Urinary bladder (tissue), 4 donors: Measurements from ENCODE around the gene SELENOP. TPM values are rescaled to one million over a fixed set of nuclear protein-coding genes. Genes with fewer than 3 reads are reported as not detected.

Experiments
- DNase-seq: peaks from one replicate; pipeline ENCODE4 v3.0.0-alpha.2; 2015; ENCODE audit errors: extremely low spot score
- H3K27ac ChIP-seq: one replicate; pipeline ENCODE4 v1.5.1; 2013; ENCODE audit warnings: low read depth, mild to moderate bottlenecking, moderate library complexity
- H3K36me3 ChIP-seq: one replicate; pipeline ENCODE4 v1.6.1; 2013; ENCODE audit warnings: mild to moderate bottlenecking, moderate library complexity; ENCODE audit not compliant: insufficient read depth
- H3K4me1 ChIP-seq: one replicate; pipeline ENCODE4 v1.6.1; 2013; ENCODE audit warnings: mild to moderate bottlenecking, moderate library complexity; ENCODE audit not compliant: insufficient read depth
- H3K4me3 ChIP-seq: one replicate; pipeline ENCODE4 v1.5.1; 2013; ENCODE audit warnings: low read depth, low read length
- WGBS: extraction: QIAGEN DNeasy Blood & Tissue Kit; methylation state at CpG from one replicate; pipeline ENCODE4 v1.1.7; 2013; 5-methylcytosine and 5-hydroxymethylcytosine counted together
- polyA plus RNA-seq: library from polyadenylated mRNA; stranded (reverse); fragments of 200-250 nt; gene quantifications from one replicate; pipeline ENCODE4 v1.2.3, GENCODE V29; 2013
- total RNA-seq: library from RNA; depleted of rRNA; stranded (reverse); fragments of >200 nt; gene quantifications from one replicate; pipeline ENCODE4 v1.2.3, GENCODE V29; 2014
- donor health status: healthy with polysubstance abuse.
- donor health status: healthy.

SELENOP gene
- total and polyA plus RNA-seq, 2 donors: 283 to 433 TPM

DNA sequence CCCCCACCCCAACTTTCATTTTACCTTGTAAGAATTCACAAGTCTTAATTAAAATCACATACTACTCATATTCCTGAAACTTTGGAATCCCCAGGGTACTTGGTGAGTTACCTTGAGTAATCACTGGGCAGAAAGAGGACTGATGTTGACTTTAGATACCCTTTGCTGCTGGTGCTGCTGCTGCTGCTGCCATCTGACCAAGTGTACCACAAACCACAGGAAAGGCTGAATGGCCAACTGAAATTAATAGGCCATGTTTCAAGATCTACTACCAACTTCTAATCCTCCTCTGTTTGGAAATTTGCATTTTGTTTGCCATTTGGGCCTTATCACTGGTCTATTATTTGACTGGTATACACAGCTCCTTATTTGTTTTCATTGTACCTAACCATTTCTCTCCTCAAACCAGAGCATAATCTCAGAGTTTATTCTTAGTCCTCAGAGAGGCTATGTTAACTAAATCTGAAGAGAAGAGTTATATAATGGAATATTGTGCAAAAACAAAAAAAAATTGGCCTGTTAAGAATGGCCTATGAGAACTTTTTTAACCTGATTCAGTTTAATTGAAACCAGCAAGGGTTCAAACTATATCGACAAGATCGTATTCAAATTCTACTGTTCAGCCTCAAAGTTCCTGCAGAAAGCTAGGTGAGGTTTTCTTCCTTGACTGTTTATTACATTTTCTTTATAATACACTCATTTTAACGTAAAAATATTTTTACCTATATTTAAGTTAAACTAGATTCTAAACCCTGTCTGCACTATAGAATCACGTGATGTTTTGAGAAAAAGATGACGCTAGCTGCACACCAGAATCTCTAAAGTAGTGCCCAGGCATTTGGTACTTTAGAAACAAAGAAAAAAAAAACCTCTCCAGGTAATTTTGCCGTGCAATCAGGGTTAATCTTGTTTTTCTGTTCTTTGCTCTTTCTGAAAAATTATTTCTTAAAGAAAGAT is 13.1 kb downstream of the SELENOP start:
- H3K36me3 ChIP-seq: no peaks in the 10 kb centered on the region
- WGBS: 90% methylated on average over 6 of the region's 6 CpGs
- no peak overlapping the region for H3K27ac ChIP-seq
- no peaks in the 10 kb centered on the region for H3K4me1 ChIP-seq
- H3K4me3 ChIP-seq: no peak overlapping the region
- no peak for DNase-seq

DNA sequence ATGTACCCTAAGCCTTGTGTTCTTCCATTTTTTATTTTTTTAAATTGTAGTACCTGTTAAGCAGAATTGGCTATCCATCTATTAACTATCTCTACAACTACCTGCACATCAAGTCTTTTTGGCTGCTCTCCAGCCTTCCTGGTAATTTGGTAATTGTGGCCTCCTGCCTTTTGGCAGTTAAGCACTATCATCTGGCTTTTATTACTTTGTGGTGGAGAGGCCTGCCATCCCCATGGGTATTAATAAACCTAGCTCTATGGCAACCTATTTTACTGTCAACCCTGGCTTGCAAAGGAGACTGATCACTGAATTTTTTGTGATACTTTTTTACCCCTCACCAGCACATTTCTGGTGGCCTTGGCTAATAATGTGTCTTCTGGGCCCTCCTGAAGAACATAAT is 20.5 kb downstream of the SELENOP start:
- Histone ChIP-seq H3K4me1 (no peaks in the 10 kb centered on the region), H3K36me3 (no peaks in the 10 kb centered on the region), H3K27ac (no peak overlapping the region), H3K4me3 (no peak overlapping the region)
- no peak for DNase-seq

DNA sequence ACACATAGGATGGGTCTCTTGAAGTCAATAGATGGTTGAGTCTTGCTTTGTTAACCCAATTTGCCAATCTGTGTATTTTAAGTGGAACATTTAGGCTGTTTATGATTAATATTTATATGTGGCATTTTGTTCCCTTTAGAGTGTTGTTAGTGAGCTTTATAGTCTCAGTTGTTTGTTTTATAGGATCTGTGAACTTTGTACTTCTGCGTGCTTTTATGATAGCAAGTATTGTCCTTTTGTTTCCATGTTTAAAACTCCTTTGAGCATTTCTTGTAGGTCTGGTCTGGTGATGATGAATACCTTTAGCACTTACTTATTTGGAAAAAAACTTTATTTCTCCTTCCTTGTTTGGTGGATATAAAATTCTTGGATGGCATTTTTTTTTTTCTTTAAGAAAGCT is 23.8 kb downstream of the SELENOP start:
- no peaks in the 10 kb centered on the region for H3K4me1 ChIP-seq
- H3K4me3 ChIP-seq: no peak overlapping the region
- H3K36me3 ChIP-seq: no peaks in the 10 kb centered on the region
- H3K27ac ChIP-seq: no peak overlapping the region
- no peak for DNase-seq
- 96% methylated on average over 1 of the region's 1 CpG for WGBS

DNA sequence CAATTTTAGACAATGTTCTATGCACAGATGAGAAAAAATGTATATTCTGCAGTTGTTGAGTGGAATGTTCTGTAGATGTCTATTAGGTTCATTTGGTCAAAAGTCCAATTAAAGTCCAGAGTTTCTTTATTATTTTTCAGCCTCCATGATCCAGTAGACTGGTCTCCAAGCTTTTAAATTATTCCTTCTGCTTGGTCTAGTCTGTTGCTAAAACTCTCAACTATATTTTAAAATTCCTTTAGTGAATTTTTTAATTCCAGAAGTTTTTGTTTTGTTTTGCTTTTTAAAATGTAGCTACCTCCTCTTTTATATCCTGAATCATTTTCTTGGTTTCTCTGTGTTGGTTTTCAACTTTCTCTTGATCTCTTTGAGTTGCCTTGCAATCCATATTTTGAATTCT is 24.6 kb downstream of the SELENOP start:
- H3K4me3 ChIP-seq: no peak overlapping the region
- DNase-seq: no peak
- no peaks in the 10 kb centered on the region for H3K4me1 ChIP-seq
- no peak overlapping the region for H3K27ac ChIP-seq
- no peaks in the 10 kb centered on the region for H3K36me3 ChIP-seq

DNA sequence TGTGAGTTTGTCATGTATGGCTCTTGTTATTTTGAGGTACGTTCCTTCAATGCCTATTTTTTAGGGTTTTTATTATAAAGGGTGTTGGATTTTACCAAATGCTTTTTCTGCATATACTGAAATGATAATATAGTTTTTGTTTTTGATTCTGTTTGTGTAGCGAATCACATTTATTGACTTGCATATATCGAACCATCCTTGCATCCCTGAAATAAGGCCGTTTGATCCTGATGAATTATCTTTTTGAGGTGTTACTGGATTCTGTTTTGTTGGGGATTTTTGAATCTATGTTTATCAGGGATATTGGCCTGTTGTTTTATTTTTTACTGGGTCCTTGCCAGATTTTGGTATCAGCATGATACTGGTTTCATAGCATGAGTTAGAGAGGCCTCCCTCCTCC is 25.9 kb downstream of the SELENOP start:
- H3K36me3 ChIP-seq: no peaks in the 10 kb centered on the region
- H3K4me1 ChIP-seq: no peaks in the 10 kb centered on the region
- H3K4me3 ChIP-seq: no peak overlapping the region
- no peak for DNase-seq
- 95% methylated on average over 4 of the region's 4 CpGs for WGBS
- H3K27ac ChIP-seq: no peak overlapping the region

DNA sequence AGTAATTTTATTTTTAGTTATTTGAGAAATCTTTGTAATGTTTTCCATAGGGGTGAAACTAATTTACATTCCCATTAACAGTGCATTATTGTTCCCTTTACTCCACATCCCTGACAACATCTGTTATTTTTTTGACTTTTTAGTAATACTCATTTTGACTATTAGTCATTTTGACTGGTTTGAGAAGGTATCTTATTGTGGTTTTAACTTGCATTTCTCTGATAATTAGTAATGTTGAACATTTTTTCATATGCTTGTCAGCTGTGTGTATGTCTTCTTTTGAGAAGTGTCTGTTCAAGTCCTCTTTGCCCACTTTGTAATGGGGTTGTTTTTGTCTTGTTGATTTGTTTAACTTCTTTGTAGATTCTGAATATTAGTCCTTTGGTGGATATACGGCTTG is 27.6 kb downstream of the SELENOP start:
- Histone ChIP-seq H3K4me1 (no peaks in the 10 kb centered on the region), H3K4me3 (no peak overlapping the region), H3K36me3 (no peaks in the 10 kb centered on the region), H3K27ac (no peak overlapping the region)
- WGBS: 90% methylated on average over 1 of the region's 1 CpG
- no peak for DNase-seq

DNA sequence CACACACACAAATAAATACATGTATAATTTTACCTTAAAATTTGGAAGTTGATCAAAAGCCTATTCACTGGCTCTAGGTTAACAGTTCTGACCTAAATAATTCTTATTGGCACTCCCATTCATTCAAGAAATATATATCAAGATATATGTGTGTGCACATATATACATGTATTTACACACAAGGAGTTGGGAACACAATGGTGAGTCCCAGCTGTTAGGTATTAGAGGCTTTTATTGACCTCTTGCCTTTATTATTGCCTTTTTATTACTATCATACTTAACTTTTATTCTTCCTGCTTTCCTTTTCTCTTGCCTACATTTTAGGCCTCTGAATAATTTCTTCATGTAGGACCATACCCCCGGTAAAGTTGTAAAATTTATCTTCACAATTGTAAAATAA is 30.1 kb downstream of the SELENOP start:
- Histone ChIP-seq H3K4me1 (no peaks in the 10 kb centered on the region), H3K4me3 (no peak overlapping the region), H3K27ac (no peak overlapping the region), H3K36me3 (no peaks in the 10 kb centered on the region)
- no peak for DNase-seq
- WGBS: 61% methylated on average over 1 of the region's 1 CpG

DNA sequence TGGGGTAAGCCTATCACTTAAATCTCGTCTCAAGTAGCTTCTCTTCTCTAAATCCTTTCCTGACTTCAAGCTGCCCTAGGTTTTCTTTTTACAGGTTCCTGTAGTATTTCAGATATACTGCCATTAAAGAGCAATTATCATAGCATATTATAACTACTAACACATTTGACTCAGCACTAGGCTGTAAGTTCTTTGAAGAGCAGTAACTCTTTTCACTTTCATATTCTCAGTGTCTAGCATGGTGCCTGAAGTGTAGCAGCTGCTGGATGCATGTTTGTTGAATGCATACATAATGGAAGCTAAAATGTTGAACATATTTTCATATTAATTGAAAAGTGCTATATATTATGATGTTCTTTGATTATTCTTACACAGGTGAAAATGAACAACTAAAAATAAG is 32.6 kb downstream of the SELENOP start:
- H3K4me3 ChIP-seq: no peak overlapping the region
- H3K27ac ChIP-seq: no peak overlapping the region
- no peak for DNase-seq
- no peaks in the 10 kb centered on the region for H3K36me3 ChIP-seq
- no peaks in the 10 kb centered on the region for H3K4me1 ChIP-seq
- WGBS: 73% methylated on average over 1 of the region's 1 CpG

DNA sequence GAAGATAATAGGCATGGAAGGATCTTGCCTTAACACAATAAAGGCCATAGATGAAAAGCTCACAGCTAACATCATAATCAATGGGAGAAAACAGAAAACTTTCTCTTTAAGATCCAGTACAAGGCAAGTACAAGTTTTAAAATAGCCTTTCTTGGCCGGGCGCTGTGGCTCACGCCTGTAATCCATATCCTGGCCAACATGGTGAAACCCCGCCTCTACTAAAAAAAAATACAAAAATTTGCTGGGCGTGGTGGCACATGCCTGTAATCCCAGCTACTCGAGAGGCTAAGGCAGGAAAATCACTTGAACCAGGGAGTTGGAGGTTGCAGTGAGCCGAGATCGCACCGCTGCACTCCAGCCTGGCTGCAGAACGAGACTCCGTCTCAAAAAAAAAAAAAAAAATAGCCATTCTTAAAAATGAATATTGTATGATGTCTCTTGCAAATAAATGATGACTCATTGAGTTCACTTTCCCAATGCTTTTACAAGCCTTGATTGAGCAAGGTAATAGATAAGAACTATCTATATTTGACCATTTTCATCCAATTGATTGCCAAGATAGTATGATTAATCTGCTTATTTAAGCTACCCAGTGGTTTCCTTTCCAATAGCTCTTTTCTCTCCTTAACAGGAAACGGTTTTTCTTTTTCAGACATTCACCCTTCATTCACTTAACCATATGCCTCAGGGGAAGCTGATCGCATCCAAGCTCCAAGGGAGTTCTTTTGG is 39.3 kb downstream of the SELENOP start:
- 65% methylated on average over 13 of the region's 13 CpGs for WGBS
- no peak for DNase-seq
- no peaks in the 10 kb centered on the region for H3K4me1 ChIP-seq
- no peak overlapping the region for H3K27ac ChIP-seq
- H3K4me3 ChIP-seq: no peak overlapping the region
- no peaks in the 10 kb centered on the region for H3K36me3 ChIP-seq

DNA sequence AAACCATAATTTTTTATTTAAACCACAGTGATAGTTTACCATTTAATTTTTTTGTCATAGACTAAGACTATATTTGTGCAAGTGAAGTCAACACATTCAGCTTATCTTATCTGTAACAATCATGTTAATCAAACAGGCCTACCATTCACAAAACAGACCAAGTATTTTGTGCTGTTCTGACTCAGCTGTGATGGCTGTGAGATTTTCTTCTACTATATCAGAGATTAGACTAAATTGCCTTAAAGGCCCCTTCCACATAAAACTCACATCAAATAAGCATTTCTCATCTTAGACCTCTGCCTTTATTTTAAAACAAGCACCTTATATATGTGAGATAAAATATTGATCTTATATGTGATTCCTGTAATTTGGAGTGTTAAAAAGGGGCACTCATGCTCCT is 41.7 kb downstream of the SELENOP start:
- Histone ChIP-seq H3K4me1 (no peaks in the 10 kb centered on the region), H3K27ac (no peak overlapping the region), H3K36me3 (no peaks in the 10 kb centered on the region), H3K4me3 (no peak overlapping the region)
- no peak for DNase-seq

DNA sequence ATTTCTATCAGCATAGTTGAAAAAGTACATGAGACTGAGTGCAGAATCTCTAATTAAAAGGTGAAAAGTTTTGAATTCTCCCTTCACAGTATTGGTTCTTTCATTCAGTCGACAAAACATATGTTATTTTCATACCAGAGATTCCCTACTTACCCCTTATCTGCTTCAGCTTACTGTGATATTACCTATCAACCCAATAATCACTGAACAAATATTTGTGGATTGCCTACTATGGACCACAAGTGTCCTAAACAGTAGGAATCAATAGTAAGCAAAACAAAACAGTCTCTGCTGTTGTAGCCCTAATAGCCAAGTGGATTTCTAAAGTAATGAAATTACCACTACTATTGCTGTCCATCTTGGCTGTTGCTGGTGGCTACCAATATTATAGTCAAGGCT is 43.6 kb downstream of the SELENOP start:
- Histone ChIP-seq H3K4me3 (no peak overlapping the region), H3K4me1 (no peaks in the 10 kb centered on the region), H3K36me3 (no peaks in the 10 kb centered on the region), H3K27ac (no peak overlapping the region)
- 55% methylated on average over 1 of the region's 1 CpG for WGBS
- no peak for DNase-seq

DNA sequence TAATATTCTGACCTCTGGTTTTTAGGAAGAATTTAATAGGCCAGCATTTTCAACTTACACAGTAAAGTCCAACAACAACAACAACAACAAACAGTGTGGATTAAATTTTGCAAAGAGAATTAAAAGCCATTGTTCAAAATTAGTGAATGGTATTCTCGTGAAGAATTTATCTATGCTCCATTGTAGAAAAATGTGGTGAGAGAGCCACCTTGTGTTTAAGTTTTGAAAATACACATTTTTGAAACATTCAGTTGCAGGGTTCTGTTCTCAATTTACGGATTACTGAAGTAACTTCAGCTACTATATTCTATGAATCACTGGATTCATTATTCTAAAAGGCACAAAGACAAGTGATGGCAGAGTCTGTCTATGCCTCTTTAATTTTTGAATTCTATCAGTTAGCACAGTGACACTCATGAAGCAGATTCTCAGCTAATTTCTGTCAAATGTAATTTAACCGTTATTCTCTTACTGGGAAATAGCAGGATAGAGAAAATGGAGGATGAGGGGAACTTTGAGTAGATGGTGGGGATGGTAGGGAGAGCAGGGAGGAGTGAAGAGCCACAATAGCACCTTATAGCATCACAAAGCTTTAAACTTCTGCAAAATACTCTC is 44.1 kb downstream of the SELENOP start:
- H3K27ac ChIP-seq: no peak overlapping the region
- DNase-seq: no peak
- H3K4me1 ChIP-seq: no peaks in the 10 kb centered on the region
- H3K4me3 ChIP-seq: no peak overlapping the region
- no peaks in the 10 kb centered on the region for H3K36me3 ChIP-seq
- WGBS: 36% methylated on average over 3 of the region's 3 CpGs

DNA sequence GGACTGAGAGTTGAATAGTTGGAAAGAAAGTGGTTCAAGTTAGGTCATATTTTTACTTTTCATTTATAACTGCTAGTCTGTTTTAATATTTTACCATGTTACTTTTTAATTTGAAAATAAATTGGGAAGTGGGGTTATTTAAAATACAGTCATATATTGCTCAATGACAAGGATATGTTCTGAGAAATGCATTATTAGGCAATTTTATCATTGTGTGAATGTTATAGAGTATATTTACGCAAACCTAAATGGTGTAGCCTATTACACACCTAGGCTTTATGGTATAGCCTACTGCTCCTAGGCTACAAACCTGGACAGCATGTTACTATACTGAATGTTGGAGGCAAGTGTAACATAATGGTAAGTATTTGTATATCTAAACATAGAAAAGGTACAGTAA is 49.9 kb downstream of the SELENOP start:
- Histone ChIP-seq H3K4me3 (no peak overlapping the region), H3K36me3 (no peaks in the 10 kb centered on the region), H3K27ac (no peak overlapping the region), H3K4me1 (no peaks in the 10 kb centered on the region)
- 99% methylated on average over 1 of the region's 1 CpG for WGBS
- no peak for DNase-seq

DNA sequence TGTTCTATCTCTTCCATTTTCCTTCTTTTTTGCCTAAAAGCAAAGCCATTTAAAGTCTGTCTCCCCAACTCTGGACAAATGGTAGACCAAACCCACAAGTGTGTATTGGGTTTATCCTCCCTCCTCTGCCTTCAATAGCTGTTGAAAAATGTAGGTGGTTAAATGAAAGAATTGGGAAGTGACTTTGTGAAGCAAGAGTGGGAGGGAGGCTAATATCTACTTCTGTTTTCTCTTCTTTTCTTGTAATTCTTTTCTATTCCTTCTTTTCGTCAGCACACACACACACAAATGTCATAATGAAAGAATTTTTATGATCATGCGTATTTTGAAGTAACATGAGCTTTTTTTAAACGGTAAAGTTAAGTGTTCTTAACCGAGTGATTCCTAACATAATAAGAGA is 51.3 kb downstream of the SELENOP start:
- Histone ChIP-seq H3K4me1 (no peaks in the 10 kb centered on the region), H3K4me3 (no peak overlapping the region), H3K27ac (no peak overlapping the region), H3K36me3 (no peaks in the 10 kb centered on the region)
- WGBS: 83% methylated on average over 4 of the region's 4 CpGs
- no peak for DNase-seq
